CD14-positive monocyte (primary cell): Measurements from ENCODE around the gene MRPL4. TPM values are rescaled to one million over a fixed set of nuclear protein-coding genes. Genes with fewer than 3 reads are reported as not detected.

Experiments
- DNase-seq, 3 donors: peaks; one replicate each; pipeline ENCODE4 v3.0.0-alpha.2; 2011 to 2022
- H2AFZ ChIP-seq: 2 replicates; pipeline ENCODE4 v1.6.0; 2012; ENCODE audit warnings: mild to moderate bottlenecking, low read depth, low read length, inconsistent platforms; ENCODE audit not compliant: insufficient read depth, poor library complexity, severe bottlenecking
- H3K27ac ChIP-seq, 2 donors: 1 replicate in 1 of 2; 2 replicates in 1 of 2; pipeline ENCODE4 v1.5.1; 2012 to 2013; ENCODE audit warnings: low read length in 2 of 2, control low read depth in 1 of 2, inconsistent platforms in 1 of 2, low read depth in 1 of 2, mild to moderate bottlenecking in 1 of 2
- H3K27me3 ChIP-seq, 2 donors: one replicate each; pipeline versions ENCODE4 v1.6.0 to v1.6.1; 2011 to 2013; ENCODE audit warnings: low read length in 2 of 2; ENCODE audit not compliant: control insufficient read depth in 2 of 2, insufficient read depth in 2 of 2
- H3K36me3 ChIP-seq, 2 donors: replicated peaks in 1 of 2; 1 replicate in 1 of 2; 2 replicates in 1 of 2; pipeline versions ENCODE4 v1.5.1 to v1.6.1; 2012 to 2013; ENCODE audit warnings: low read length in 2 of 2, control low read depth in 1 of 2, inconsistent platforms in 1 of 2, mild to moderate bottlenecking in 1 of 2; ENCODE audit not compliant: insufficient read depth in 2 of 2, control insufficient read depth in 1 of 2
- H3K4me1 ChIP-seq, 2 donors: 1 replicate in 1 of 2; 2 replicates in 1 of 2; pipeline versions ENCODE4 v1.5.1 to v1.6.1; 2012 to 2013; ENCODE audit warnings: low read length in 2 of 2, control low read depth in 1 of 2, inconsistent platforms in 1 of 2, mild to moderate bottlenecking in 1 of 2, moderate library complexity in 1 of 2; ENCODE audit not compliant: insufficient read depth in 2 of 2, control insufficient read depth in 1 of 2
- H3K4me2 ChIP-seq: replicated peaks from 2 replicates; pipeline ENCODE3; 2012; ENCODE audit warnings: low read length, moderate library complexity, mild to moderate bottlenecking; ENCODE audit not compliant: poor library complexity, severe bottlenecking; ENCODE audit errors: extremely low read depth
- H3K4me3 ChIP-seq, 3 experiments: fragments of 200-600 bp in 1 of 3; sonication (generic) in 1 of 3; replicated peaks in 1 of 3; 1 replicate in 2 of 3; 2 replicates in 1 of 3; pipeline ENCODE4 v1.5.1; 2011 to 2013; ENCODE audit warnings: low read length in 3 of 3, mild to moderate bottlenecking in 3 of 3, control low read depth in 2 of 3, low read depth in 2 of 3, inconsistent platforms in 1 of 3, moderate library complexity in 1 of 3
- H3K79me2 ChIP-seq: 2 replicates; pipeline ENCODE4 v1.6.0; 2012; ENCODE audit warnings: mild to moderate bottlenecking, control low read depth, inconsistent platforms, low read length, moderate library complexity; ENCODE audit not compliant: insufficient read depth
- H3K9ac ChIP-seq: 2 replicates; pipeline ENCODE4 v1.6.0; 2017; ENCODE audit warnings: low read length, mild to moderate bottlenecking; ENCODE audit not compliant: insufficient read depth, poor library complexity, severe bottlenecking
- H3K9me3 ChIP-seq, 2 donors: replicated peaks in 1 of 2; 1 replicate in 1 of 2; 2 replicates in 1 of 2; pipeline versions ENCODE4 v1.5.1 to v1.6.1; 2012 to 2013; ENCODE audit warnings: low read length in 2 of 2, control low read depth in 1 of 2; ENCODE audit not compliant: control insufficient read depth in 1 of 2, insufficient read depth in 1 of 2
- H4K20me1 ChIP-seq: 2 replicates; pipeline ENCODE4 v1.6.0; 2012; ENCODE audit warnings: mild to moderate bottlenecking, low read length, control low read depth, moderate library complexity; ENCODE audit not compliant: insufficient read depth
- H3K27ac Mint-ChIP-seq, 7 donors: one replicate each; pipeline ENCODE4 v1.8.0; 2020; ENCODE audit warnings: mild to moderate bottlenecking in 7 of 7, mixed read lengths in 7 of 7, moderate library complexity in 6 of 7, inconsistent platforms in 2 of 7
- H3K27me3 Mint-ChIP-seq, 3 donors: one replicate each; pipeline ENCODE4 v1.8.0; 2021 to 2022; ENCODE audit warnings: low read depth in 3 of 3, mild to moderate bottlenecking in 3 of 3, mixed read lengths in 3 of 3, moderate library complexity in 3 of 3, inconsistent platforms in 1 of 3
- H3K36me3 Mint-ChIP-seq, 2 donors: one replicate each; pipeline ENCODE4 v1.8.0; 2020; ENCODE audit warnings: mixed read lengths in 2 of 2, inconsistent platforms in 1 of 2, mild to moderate bottlenecking in 1 of 2
- H3K4me1 Mint-ChIP-seq: one replicate; pipeline ENCODE4 v1.8.0; 2020; ENCODE audit warnings: mild to moderate bottlenecking, mixed read lengths
- H3K4me3 Mint-ChIP-seq, 2 donors: one replicate each; pipeline ENCODE4 v1.8.0; 2020; ENCODE audit warnings: mild to moderate bottlenecking in 2 of 2, mixed read lengths in 2 of 2, moderate library complexity in 1 of 2
- H3K9me3 Mint-ChIP-seq, 7 donors: one replicate each; pipeline ENCODE4 v1.8.0; 2020 to 2022; ENCODE audit warnings: mixed read lengths in 7 of 7, mild to moderate bottlenecking in 6 of 7, moderate library complexity in 6 of 7, inconsistent platforms in 2 of 7
- CTCF ChIP-seq: fragments of 200-600 bp; IDR thresholded peaks from one replicate; pipeline ENCODE4 v1.8.0; 2022; ENCODE audit warnings: antibody characterized with exemption, mild to moderate bottlenecking
- WGBS: methylation state at CpG from one replicate; pipeline ENCODE4 v1.1.5; 2013; ENCODE audit warnings: missing lambda C conversion rate; ENCODE audit not compliant: insufficient coverage; 5-methylcytosine and 5-hydroxymethylcytosine counted together
- intact Hi-C, 2 donors: fragments of 100-400 bp; cut with micrococcal nuclease; formaldehyde crosslinking; loops; one replicate each; pipeline versions ENCODE4 v1.15.0 to v1.15.1; 2023
- polyA plus RNA-seq, 3 donors: library from polyadenylated mRNA; depleted of rRNA in 1 of 3; unstranded in 2 of 3; stranded (reverse) in 1 of 3; fragments of 300-500 nt in 2 of 3; fragments of >200 nt in 1 of 3; fragmentation: Illumina TruSeq in 2 of 3; gene quantifications; 1 replicate in 2 of 3; 2 replicates in 1 of 3; pipeline ENCODE4 v1.2.3, GENCODE V29; 2012 to 2021

MRPL4 gene
- polyA plus RNA-seq, 3 donors = 20.4 to 40.2 (median 22.7) TPM

GRCh38 chr19:10243606-10244005 lies 8.4 kb upstream of the MRPL4 start:
- TF ChIP-seq CTCF = no peak
- Histone ChIP-seq H3K79me2 (no peaks in the 10 kb centered on the region), H2AFZ (no peak overlapping the region), H3K9me3 (no peaks in the 10 kb centered on the region), H3K9ac (no peak overlapping the region), H3K27ac (no peak overlapping the region), H3K36me3 (no peaks in the 10 kb centered on the region), H3K27me3 (no peaks in the 10 kb centered on the region), H4K20me1 (no peaks in the 10 kb centered on the region), H3K4me2 (no peak overlapping the region), H3K4me3 (no peak overlapping the region), H3K4me1 (no peaks in the 10 kb centered on the region)
- WGBS = 98% methylated on average over 6 of the region's 7 CpGs
- no peak for DNase-seq
- no peak overlapping the region for H3K4me3 Mint-ChIP-seq
- H3K4me1 Mint-ChIP-seq = no peaks in the 10 kb centered on the region
- intact Hi-C loops = no loop called here
- no peak overlapping the region for H3K27ac Mint-ChIP-seq
- H3K9me3 Mint-ChIP-seq = no peaks in the 10 kb centered on the region
- H3K27me3 Mint-ChIP-seq = peaks cover 0 to 4% (median 2%) of the 10 kb centered on the region in 3 donors
- H3K36me3 Mint-ChIP-seq = no peaks in the 10 kb centered on the region

GRCh38 chr19:10245189-10245939 lies 6.7 kb upstream of the MRPL4 start:
- H3K9ac ChIP-seq = no peak overlapping the region
- no peaks in the 10 kb centered on the region for H3K9me3 ChIP-seq
- H3K4me1 ChIP-seq = peaks cover 3 to 5% of the 10 kb centered on the region in 2 donors
- no peaks in the 10 kb centered on the region for H3K36me3 ChIP-seq
- WGBS = 59% methylated on average over 3 of the region's 9 CpGs
- H3K4me2 ChIP-seq = no peak overlapping the region
- TF ChIP-seq CTCF = no peak
- no peak overlapping the region for H2AFZ ChIP-seq
- Mint-ChIP-seq H3K36me3 (no peaks in the 10 kb centered on the region), H3K4me1 (no peaks in the 10 kb centered on the region), H3K9me3 (no peaks in the 10 kb centered on the region), H3K4me3 (no peak overlapping the region), H3K27ac (peak overlapping the region in 1 of 7 donors; percentile 53), H3K27me3 (peaks cover 1 to 4% (median 2%) of the 10 kb centered on the region in 3 donors)
- intact Hi-C loops = no loop called here
- H4K20me1 ChIP-seq = no peaks in the 10 kb centered on the region
- no peak overlapping the region for H3K27ac ChIP-seq
- H3K27me3 ChIP-seq = no peaks in the 10 kb centered on the region
- no peaks in the 10 kb centered on the region for H3K79me2 ChIP-seq
- H3K4me3 ChIP-seq = no peak overlapping the region
- no peak for DNase-seq
